ENCODE measurements around the gene MDFI. TPM values are rescaled to one million over a fixed set of nuclear protein-coding genes. Genes with fewer than 3 reads are reported as not detected.

Gene MDFI
- total RNA-seq, 1 donor from 2014 or later = 48.3 TPM

GRCh38 chr6:41692080-41692675 lies 53.9 kb downstream of the MDFI start:
- Mint-ChIP-seq H3K27ac (no peak overlapping the region), H3K36me3 (ENCODE audit: insufficient read depth) (no peaks in the 10 kb centered on the region), H3K9me3 (ENCODE audit: low read depth) (no peaks in the 10 kb centered on the region), H3K4me3 (ENCODE audit: low read depth) (no peak overlapping the region), H3K4me1 (ENCODE audit: low read depth) (no peaks in the 10 kb centered on the region), H3K27me3 (peaks cover 45% of the 10 kb centered on the region)
- no peak for TF ChIP-seq CTCF (IDR thresholded peaks at IDR 0.05; ENCODE audit: unreplicated experiment)
- no peak for DNase-seq (ENCODE audit: low spot score, unreplicated experiment)

- H3K27ac Mint-ChIP-seq = no peak overlapping the region
- no peaks in the 10 kb centered on the region for H3K4me1 Mint-ChIP-seq (ENCODE audit: low read depth)
- no peak for TF ChIP-seq CTCF (IDR thresholded peaks at IDR 0.05; ENCODE audit: unreplicated experiment)
- no peaks in the 10 kb centered on the region for H3K9me3 Mint-ChIP-seq (ENCODE audit: low read depth)
- no peak for DNase-seq (ENCODE audit: low spot score, unreplicated experiment)
- no peak overlapping the region for H3K4me3 Mint-ChIP-seq (ENCODE audit: low read depth)
- H3K27me3 Mint-ChIP-seq = peaks cover 41% of the 10 kb centered on the region
- H3K36me3 Mint-ChIP-seq (ENCODE audit: insufficient read depth) = no peaks in the 10 kb centered on the region
These were observed 54.5 kb downstream of the MDFI start for GRCh38 chr6:41692730-41693129.

- Mint-ChIP-seq H3K36me3 (ENCODE audit: insufficient read depth) (no peaks in the 10 kb centered on the region), H3K27ac (no peak overlapping the region), H3K4me1 (ENCODE audit: low read depth) (no peaks in the 10 kb centered on the region), H3K9me3 (ENCODE audit: low read depth) (no peaks in the 10 kb centered on the region), H3K4me3 (ENCODE audit: low read depth) (no peak overlapping the region), H3K27me3 (peaks cover 39% of the 10 kb centered on the region)
- no peak for TF ChIP-seq CTCF (IDR thresholded peaks at IDR 0.05; ENCODE audit: unreplicated experiment)
- DNase-seq (ENCODE audit: low spot score, unreplicated experiment) = no peak
These were observed 55.3 kb downstream of the MDFI start for GRCh38 chr6:41693281-41694240.

GRCh38 chr6:41694815-41695526 lies 56.7 kb downstream of the MDFI start:
- Mint-ChIP-seq H3K9me3 (ENCODE audit: low read depth) (no peaks in the 10 kb centered on the region), H3K27me3 (peaks cover 40% of the 10 kb centered on the region), H3K4me3 (ENCODE audit: low read depth) (no peak overlapping the region), H3K27ac (no peak overlapping the region), H3K4me1 (ENCODE audit: low read depth) (no peaks in the 10 kb centered on the region), H3K36me3 (ENCODE audit: insufficient read depth) (no peaks in the 10 kb centered on the region)
- no peak for DNase-seq (ENCODE audit: low spot score, unreplicated experiment)
- TF ChIP-seq CTCF (IDR thresholded peaks at IDR 0.05; ENCODE audit: unreplicated experiment) = no peak

GRCh38 chr6:41695825-41696224 lies 57.6 kb downstream of the MDFI start:
- Mint-ChIP-seq H3K9me3 (ENCODE audit: low read depth) (no peaks in the 10 kb centered on the region), H3K36me3 (ENCODE audit: insufficient read depth) (no peaks in the 10 kb centered on the region), H3K27me3 (peaks cover 33% of the 10 kb centered on the region), H3K4me1 (ENCODE audit: low read depth) (no peaks in the 10 kb centered on the region), H3K4me3 (ENCODE audit: low read depth) (no peak overlapping the region), H3K27ac (no peak overlapping the region)
- no peak for TF ChIP-seq CTCF (IDR thresholded peaks at IDR 0.05; ENCODE audit: unreplicated experiment)
- DNase-seq (ENCODE audit: low spot score, unreplicated experiment) = no peak
